ENCODE data around the gene ERICH2.

Gene ERICH2

GRCh38 chr2:170817093-170818035 lies 47.2 kb downstream of the ERICH2 start:
- DNase-seq, result no peak

- no peak for DNase-seq
Measured at GRCh38 chr2:170818036-170818751, 48.0 kb downstream of the ERICH2 start.

GRCh38 chr2:170818752-170819470 lies 48.7 kb downstream of the ERICH2 start:
- DNase-seq, result no peak

GRCh38 chr2:170819680-170820664 lies 49.8 kb downstream of the ERICH2 start:
- no peak for DNase-seq

GRCh38 chr2:170820757-170821530 lies 50.8 kb downstream of the ERICH2 start:
- DNase-seq, result no peak

GRCh38 chr2:170821531-170822289 lies 51.5 kb downstream of the ERICH2 start:
- DNase-seq, result no peak

GRCh38 chr2:170822290-170823087 lies 52.3 kb downstream of the ERICH2 start:
- no peak for DNase-seq

- DNase-seq, result no peak
Measured at GRCh38 chr2:170823088-170823897, 53.1 kb downstream of the ERICH2 start.

- DNase-seq, result no peak
Measured at GRCh38 chr2:170823898-170824215, 53.7 kb downstream of the ERICH2 start.

GRCh38 chr2:170824526-170825015 lies 54.4 kb downstream of the ERICH2 start:
- DNase-seq, result no peak

GRCh38 chr2:170827841-170828532 lies 57.8 kb downstream of the ERICH2 start:
- DNase-seq, result no peak

GRCh38 chr2:170828533-170828916 lies 58.3 kb downstream of the ERICH2 start:
- no peak for DNase-seq

- no peak for DNase-seq
Measured at GRCh38 chr2:170829036-170829435, 58.9 kb downstream of the ERICH2 start.

- DNase-seq, result no peak
Measured at GRCh38 chr2:170830166-170830565, 60.0 kb downstream of the ERICH2 start.

GRCh38 chr2:170831115-170831514 lies 60.9 kb downstream of the ERICH2 start:
- no peak for DNase-seq

- no peak for DNase-seq
Measured at GRCh38 chr2:170836027-170836426, 65.8 kb downstream of the ERICH2 start.

GRCh38 chr2:170840717-170841210 lies 70.6 kb downstream of the ERICH2 start:
- DNase-seq, result no peak

- DNase-seq, result no peak
Measured at GRCh38 chr2:170842785-170843184, 72.6 kb downstream of the ERICH2 start.
